SW480 (cell line): ENCODE results near the gene ATG13.
A peak's percentile ranks its signal among the peaks of the same experiment; 100 is the strongest.

ENCODE experiments used
- DNase-seq: peaks from one replicate; pipeline ENCODE4 v3.0.0-alpha.2; 2016; ENCODE audit warnings: low spot score

The ATG13 gene

GRCh38 chr11:46676436-46677158 lies 59.2 kb downstream of the ATG13 start:
- no peak for DNase-seq

- no peak for DNase-seq
Observed at GRCh38 chr11:46677169-46677568, 59.8 kb downstream of the ATG13 start.

- DNase-seq = no peak
Observed at GRCh38 chr11:46677991-46678740, 60.8 kb downstream of the ATG13 start.

GRCh38 chr11:46678741-46679130 lies 61.4 kb downstream of the ATG13 start:
- DNase-seq = no peak

- no peak for DNase-seq
Observed at GRCh38 chr11:46679241-46680163, 62.1 kb downstream of the ATG13 start.

GRCh38 chr11:46680164-46680760 lies 62.9 kb downstream of the ATG13 start:
- no peak for DNase-seq

- DNase-seq = no peak
Observed at GRCh38 chr11:46680815-46681214, 63.5 kb downstream of the ATG13 start.

- DNase-seq = no peak
Observed at GRCh38 chr11:46681814-46682213, 64.5 kb downstream of the ATG13 start.

- no peak for DNase-seq
Observed at GRCh38 chr11:46682773-46683752, 65.7 kb downstream of the ATG13 start.

GRCh38 chr11:46684367-46684766 lies 67.0 kb downstream of the ATG13 start:
- DNase-seq = no peak

GRCh38 chr11:46686886-46687795 lies 69.8 kb downstream of the ATG13 start:
- DNase-seq = no peak

GRCh38 chr11:46690702-46691101 lies 73.3 kb downstream of the ATG13 start:
- no peak for DNase-seq

GRCh38 chr11:46692450-46692849 lies 75.1 kb downstream of the ATG13 start:
- no peak for DNase-seq

- no peak for DNase-seq
Observed at GRCh38 chr11:46693597-46694012, 76.3 kb downstream of the ATG13 start.

GRCh38 chr11:46694072-46694471 lies 76.7 kb downstream of the ATG13 start:
- no peak for DNase-seq

GRCh38 chr11:46694607-46695006 lies 77.3 kb downstream of the ATG13 start:
- no peak for DNase-seq

GRCh38 chr11:46695345-46696211 lies 78.2 kb downstream of the ATG13 start:
- DNase-seq = peak; percentile 92

- no peak for DNase-seq
Observed at GRCh38 chr11:46696212-46696558, 78.8 kb downstream of the ATG13 start.

GRCh38 chr11:46697303-46697702 lies 80.0 kb downstream of the ATG13 start:
- no peak for DNase-seq
